Neural cell (in vitro differentiated cells): ENCODE data around the gene EEF2KMT. TPM values are rescaled to one million over a fixed set of nuclear protein-coding genes. Genes with fewer than 3 reads are reported as not detected.
"Not testable (repeated sequence)": the region's sequence is repeated elsewhere in the genome, so short reads cannot be mapped to it uniquely, and the experiment has no call there.

Source experiments
- H2AFZ ChIP-seq: fragments of 200-600, 300-800 bp; sonication (generic), shearing (Covaris generic); 2 replicates; pipeline ENCODE4 v1.6.0; 2014; ENCODE audit warnings: low read depth, mild to moderate bottlenecking, antibody characterized with exemption, low read length, moderate library complexity
- H3F3A ChIP-seq: fragments of 200-600 bp; shearing (Covaris generic); 2 replicates; pipeline ENCODE4 v1.6.1; 2016; ENCODE audit warnings: mild to moderate bottlenecking, moderate library complexity, mixed read lengths, antibody characterized with exemption, low read length; ENCODE audit not compliant: insufficient read depth, poor library complexity, severe bottlenecking
- H3K27ac ChIP-seq: fragments of 200-600, 300-800 bp; sonication (generic), shearing (Covaris generic); 2 replicates; pipeline ENCODE4 v1.5.1; 2014; ENCODE audit warnings: mild to moderate bottlenecking, low read length, moderate library complexity
- H3K27me3 ChIP-seq: fragments of 300-800, 200-600 bp; sonication (generic), shearing (Covaris generic); 2 replicates; pipeline ENCODE4 v1.6.0; 2014; ENCODE audit warnings: mild to moderate bottlenecking, low read depth, low read length, moderate library complexity; ENCODE audit not compliant: insufficient read depth
- H3K36me3 ChIP-seq: fragments of 300-800, 200-600 bp; sonication (generic), shearing (Covaris generic); 2 replicates; pipeline ENCODE4 v1.5.1; 2014; ENCODE audit warnings: mild to moderate bottlenecking, antibody characterized with exemption, low read length, moderate library complexity; ENCODE audit not compliant: insufficient read depth
- H3K4me2 ChIP-seq: fragments of 300-800, 200-600 bp; sonication (generic), shearing (Covaris generic); 2 replicates; pipeline ENCODE4 v1.6.0; 2014; ENCODE audit warnings: mild to moderate bottlenecking, low read length
- H3K4me3 ChIP-seq: fragments of 300-800, 200-600 bp; sonication (generic), shearing (Covaris generic); 2 replicates; pipeline ENCODE4 v1.5.1; 2014; ENCODE audit warnings: mild to moderate bottlenecking, low read length, moderate library complexity
- H3K79me2 ChIP-seq: fragments of 200-600 bp; shearing (Covaris generic); replicated peaks from 2 replicates; pipeline ENCODE4 v1.6.0; 2014; ENCODE audit warnings: mild to moderate bottlenecking, low read length, moderate library complexity; ENCODE audit not compliant: insufficient read depth
- H3K9ac ChIP-seq: fragments of 300-800, 200-600 bp; sonication (generic), shearing (Covaris generic); 2 replicates; pipeline ENCODE4 v1.6.1; 2016; ENCODE audit warnings: mild to moderate bottlenecking, low read length, mixed read lengths
- H3K9me2 ChIP-seq: fragments of 200-600 bp; shearing (Covaris generic); 2 replicates; pipeline ENCODE4 v1.6.1; 2016; ENCODE audit warnings: mild to moderate bottlenecking, low read length, mixed read lengths; ENCODE audit not compliant: insufficient read depth
- H3K9me3 ChIP-seq: fragments of 200-600, 300-800 bp; sonication (generic), shearing (Covaris generic); 2 replicates; pipeline ENCODE4 v1.6.1; 2016; ENCODE audit warnings: mild to moderate bottlenecking, mixed run types, low read length, moderate library complexity, mixed read lengths
- H4K20me1 ChIP-seq: fragments of 200-600 bp; shearing (Covaris generic); 2 replicates; pipeline ENCODE4 v1.6.1; 2016; ENCODE audit warnings: mild to moderate bottlenecking, mixed run types; ENCODE audit not compliant: insufficient read depth
- EP300 ChIP-seq: fragments of 450-650 bp; conservative IDR thresholded peaks from 2 replicates; pipeline ENCODE4 v1.6.1; 2014; ENCODE audit warnings: antibody characterized with exemption, mild to moderate bottlenecking, moderate library complexity; ENCODE audit not compliant: poor library complexity, severe bottlenecking
- EZH2 ChIP-seq: fragments of 200-600, 300-800 bp; shearing (Covaris generic), sonication (generic); IDR thresholded peaks from 2 replicates; pipeline ENCODE4 v1.6.1; 2014; ENCODE audit warnings: antibody characterized with exemption, low read length, borderline replicate concordance, mild to moderate bottlenecking; ENCODE audit not compliant: insufficient read depth, poor library complexity, severe bottlenecking
- MXI1 ChIP-seq: fragments of 450-650 bp; conservative IDR thresholded peaks from 2 replicates; pipeline ENCODE4 v1.6.1; 2014; ENCODE audit warnings: antibody characterized with exemption, mild to moderate bottlenecking; ENCODE audit not compliant: poor library complexity, severe bottlenecking
- POLR2AphosphoS5 ChIP-seq: IDR thresholded peaks from 2 replicates; pipeline ENCODE4 v1.6.1; 2012
- RAD21 ChIP-seq: fragments of 450-650 bp; conservative IDR thresholded peaks from 2 replicates; pipeline ENCODE4 v1.6.1; 2014; ENCODE audit warnings: antibody characterized with exemption, mild to moderate bottlenecking, moderate library complexity
- SMC3 ChIP-seq: fragments of 450-650 bp; conservative IDR thresholded peaks from 2 replicates; pipeline ENCODE4 v1.6.1; 2014; ENCODE audit warnings: antibody characterized with exemption, mild to moderate bottlenecking, moderate library complexity; ENCODE audit not compliant: poor library complexity
- TAF1 ChIP-seq: IDR thresholded peaks from 2 replicates; pipeline ENCODE4 v1.6.1; 2012; ENCODE audit warnings: low read depth
- polyA plus RNA-seq: library from polyadenylated mRNA; depleted of rRNA; stranded (reverse); fragments of >200 nt; gene quantifications from 2 replicates; pipeline ENCODE4 v1.2.3, GENCODE V29; 2014
- TF ChIP-seq, protein P1 (sequence below): fragments of 450-650 bp; IDR thresholded peaks from 2 replicates; pipeline ENCODE4 v1.5.1; 2014; ENCODE audit warnings: antibody characterized with exemption, mild to moderate bottlenecking, moderate library complexity; ENCODE audit not compliant: poor library complexity, severe bottlenecking
- TF ChIP-seq, protein P2 (sequence below): IDR thresholded peaks from 2 replicates; pipeline ENCODE4 v1.6.1; 2012; ENCODE audit warnings: borderline replicate concordance

The EEF2KMT gene
- polyA plus RNA-seq, 1 donor from 2014 or later = 4.6 TPM

DNA sequence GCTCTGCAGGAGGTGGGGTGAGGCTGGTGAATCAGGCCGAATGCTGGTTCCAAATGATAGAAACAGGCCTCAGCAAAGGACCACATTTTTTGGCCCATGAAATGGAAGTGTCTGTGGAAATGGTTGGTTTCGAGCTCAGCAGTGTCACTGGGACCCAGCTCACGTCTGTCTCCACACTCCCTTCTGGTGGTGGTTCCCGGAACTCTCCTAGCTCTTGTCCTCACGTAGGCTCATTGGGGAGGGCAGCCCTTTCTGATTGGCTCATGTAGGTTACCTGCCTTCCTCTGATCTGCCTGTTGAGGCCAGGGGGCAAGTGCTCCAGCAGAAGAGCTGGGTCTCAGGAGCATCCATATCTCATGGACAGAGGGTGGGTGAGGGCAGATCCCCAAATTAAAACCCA, 22.0 kb downstream of the EEF2KMT start:
- no peak overlapping the region for H2AFZ ChIP-seq
- H3K36me3 ChIP-seq = no peaks in the 10 kb centered on the region
- no peak for TF ChIP-seq EP300
- TF ChIP-seq, protein P1, sequence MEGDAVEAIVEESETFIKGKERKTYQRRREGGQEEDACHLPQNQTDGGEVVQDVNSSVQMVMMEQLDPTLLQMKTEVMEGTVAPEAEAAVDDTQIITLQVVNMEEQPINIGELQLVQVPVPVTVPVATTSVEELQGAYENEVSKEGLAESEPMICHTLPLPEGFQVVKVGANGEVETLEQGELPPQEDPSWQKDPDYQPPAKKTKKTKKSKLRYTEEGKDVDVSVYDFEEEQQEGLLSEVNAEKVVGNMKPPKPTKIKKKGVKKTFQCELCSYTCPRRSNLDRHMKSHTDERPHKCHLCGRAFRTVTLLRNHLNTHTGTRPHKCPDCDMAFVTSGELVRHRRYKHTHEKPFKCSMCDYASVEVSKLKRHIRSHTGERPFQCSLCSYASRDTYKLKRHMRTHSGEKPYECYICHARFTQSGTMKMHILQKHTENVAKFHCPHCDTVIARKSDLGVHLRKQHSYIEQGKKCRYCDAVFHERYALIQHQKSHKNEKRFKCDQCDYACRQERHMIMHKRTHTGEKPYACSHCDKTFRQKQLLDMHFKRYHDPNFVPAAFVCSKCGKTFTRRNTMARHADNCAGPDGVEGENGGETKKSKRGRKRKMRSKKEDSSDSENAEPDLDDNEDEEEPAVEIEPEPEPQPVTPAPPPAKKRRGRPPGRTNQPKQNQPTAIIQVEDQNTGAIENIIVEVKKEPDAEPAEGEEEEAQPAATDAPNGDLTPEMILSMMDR = no peak
- no peak for TF ChIP-seq EZH2
- no peak for TF ChIP-seq TAF1
- TF ChIP-seq RAD21 = no peak
- TF ChIP-seq SMC3 = no peak
- no peak overlapping the region for H3K4me3 ChIP-seq
- H3K27ac ChIP-seq = no peak overlapping the region
- H3K9me2 ChIP-seq = no peaks in the 10 kb centered on the region
- no peak overlapping the region for H3K9ac ChIP-seq
- H3K27me3 ChIP-seq = no peaks in the 10 kb centered on the region
- H3K9me3 ChIP-seq = no peaks in the 10 kb centered on the region
- H3F3A ChIP-seq = no peaks in the 10 kb centered on the region
- H3K4me2 ChIP-seq = no peak overlapping the region
- H4K20me1 ChIP-seq = no peaks in the 10 kb centered on the region
- no peaks in the 10 kb centered on the region for H3K79me2 ChIP-seq

DNA sequence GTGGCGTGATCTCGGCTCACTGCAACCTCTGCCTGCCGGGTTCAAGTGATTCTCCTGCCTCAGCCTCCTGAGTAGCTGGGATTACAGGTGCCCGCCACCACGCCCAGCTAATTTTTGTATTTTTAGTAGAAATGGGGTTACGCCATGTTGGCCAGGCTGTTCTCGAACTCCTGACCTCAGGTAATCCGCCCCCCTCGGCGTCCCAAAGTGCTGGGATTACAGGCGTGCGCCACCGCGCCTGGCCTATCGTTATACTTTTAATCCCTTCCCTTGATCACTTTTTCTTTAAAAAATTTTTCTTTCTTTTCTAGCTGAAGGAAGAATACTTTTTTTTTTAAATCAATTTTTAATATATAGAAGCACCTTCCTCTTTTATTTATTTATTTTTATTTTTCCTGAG, 23.8 kb downstream of the EEF2KMT start:
- not testable (repeated sequence) for H3K27ac ChIP-seq, H3K79me2 ChIP-seq, H3F3A ChIP-seq, H3K36me3 ChIP-seq, H4K20me1 ChIP-seq, H3K4me2 ChIP-seq, H3K4me3 ChIP-seq, H3K9me3 ChIP-seq, H3K9ac ChIP-seq, H3K27me3 ChIP-seq, H3K9me2 ChIP-seq, H2AFZ ChIP-seq

DNA sequence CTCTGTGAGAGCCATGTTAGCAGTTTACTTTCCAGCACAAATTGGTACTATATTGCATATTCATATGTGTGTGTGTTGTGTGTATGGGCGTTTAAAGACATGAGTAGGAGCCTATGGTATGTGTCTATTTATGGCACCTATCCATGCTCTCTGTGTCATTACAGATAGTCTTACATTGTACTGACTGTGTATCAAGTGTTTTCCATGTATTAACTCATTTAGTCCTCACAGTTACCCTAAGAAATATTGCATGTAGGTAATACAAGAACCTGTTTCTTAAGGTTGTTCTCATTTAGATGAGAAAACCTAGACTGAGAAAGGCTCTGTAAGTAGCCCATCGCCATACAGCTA, 24.3 kb downstream of the EEF2KMT start:
- TF ChIP-seq MXI1 (no peak), POLR2AphosphoS5 (no peak), SMC3 (no peak), EP300 (no peak), RAD21 (no peak), TAF1 (no peak), EZH2 (no peak)
- TF ChIP-seq, protein P1 = no peak
- TF ChIP-seq, protein P2, sequence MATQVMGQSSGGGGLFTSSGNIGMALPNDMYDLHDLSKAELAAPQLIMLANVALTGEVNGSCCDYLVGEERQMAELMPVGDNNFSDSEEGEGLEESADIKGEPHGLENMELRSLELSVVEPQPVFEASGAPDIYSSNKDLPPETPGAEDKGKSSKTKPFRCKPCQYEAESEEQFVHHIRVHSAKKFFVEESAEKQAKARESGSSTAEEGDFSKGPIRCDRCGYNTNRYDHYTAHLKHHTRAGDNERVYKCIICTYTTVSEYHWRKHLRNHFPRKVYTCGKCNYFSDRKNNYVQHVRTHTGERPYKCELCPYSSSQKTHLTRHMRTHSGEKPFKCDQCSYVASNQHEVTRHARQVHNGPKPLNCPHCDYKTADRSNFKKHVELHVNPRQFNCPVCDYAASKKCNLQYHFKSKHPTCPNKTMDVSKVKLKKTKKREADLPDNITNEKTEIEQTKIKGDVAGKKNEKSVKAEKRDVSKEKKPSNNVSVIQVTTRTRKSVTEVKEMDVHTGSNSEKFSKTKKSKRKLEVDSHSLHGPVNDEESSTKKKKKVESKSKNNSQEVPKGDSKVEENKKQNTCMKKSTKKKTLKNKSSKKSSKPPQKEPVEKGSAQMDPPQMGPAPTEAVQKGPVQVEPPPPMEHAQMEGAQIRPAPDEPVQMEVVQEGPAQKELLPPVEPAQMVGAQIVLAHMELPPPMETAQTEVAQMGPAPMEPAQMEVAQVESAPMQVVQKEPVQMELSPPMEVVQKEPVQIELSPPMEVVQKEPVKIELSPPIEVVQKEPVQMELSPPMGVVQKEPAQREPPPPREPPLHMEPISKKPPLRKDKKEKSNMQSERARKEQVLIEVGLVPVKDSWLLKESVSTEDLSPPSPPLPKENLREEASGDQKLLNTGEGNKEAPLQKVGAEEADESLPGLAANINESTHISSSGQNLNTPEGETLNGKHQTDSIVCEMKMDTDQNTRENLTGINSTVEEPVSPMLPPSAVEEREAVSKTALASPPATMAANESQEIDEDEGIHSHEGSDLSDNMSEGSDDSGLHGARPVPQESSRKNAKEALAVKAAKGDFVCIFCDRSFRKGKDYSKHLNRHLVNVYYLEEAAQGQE = no peak

More for the DNA sequence above, 24.3 kb downstream of the EEF2KMT start:
- Histone ChIP-seq H3K79me2 (no peaks in the 10 kb centered on the region), H3K27ac (no peak overlapping the region), H3K36me3 (no peaks in the 10 kb centered on the region), H2AFZ (no peak overlapping the region), H3K9ac (no peak overlapping the region), H3K9me3 (no peaks in the 10 kb centered on the region), H4K20me1 (no peaks in the 10 kb centered on the region), H3K4me3 (peak overlapping the region; percentile 73), H3K4me2 (no peak overlapping the region), H3K9me2 (no peaks in the 10 kb centered on the region), H3F3A (no peaks in the 10 kb centered on the region), H3K27me3 (no peaks in the 10 kb centered on the region)
